ENCODE data around the gene RBM6.
"Not testable (repeated sequence)": the region's sequence is repeated elsewhere in the genome, so short reads cannot be mapped to it uniquely, and the experiment has no call there.

The RBM6 gene, protein sequence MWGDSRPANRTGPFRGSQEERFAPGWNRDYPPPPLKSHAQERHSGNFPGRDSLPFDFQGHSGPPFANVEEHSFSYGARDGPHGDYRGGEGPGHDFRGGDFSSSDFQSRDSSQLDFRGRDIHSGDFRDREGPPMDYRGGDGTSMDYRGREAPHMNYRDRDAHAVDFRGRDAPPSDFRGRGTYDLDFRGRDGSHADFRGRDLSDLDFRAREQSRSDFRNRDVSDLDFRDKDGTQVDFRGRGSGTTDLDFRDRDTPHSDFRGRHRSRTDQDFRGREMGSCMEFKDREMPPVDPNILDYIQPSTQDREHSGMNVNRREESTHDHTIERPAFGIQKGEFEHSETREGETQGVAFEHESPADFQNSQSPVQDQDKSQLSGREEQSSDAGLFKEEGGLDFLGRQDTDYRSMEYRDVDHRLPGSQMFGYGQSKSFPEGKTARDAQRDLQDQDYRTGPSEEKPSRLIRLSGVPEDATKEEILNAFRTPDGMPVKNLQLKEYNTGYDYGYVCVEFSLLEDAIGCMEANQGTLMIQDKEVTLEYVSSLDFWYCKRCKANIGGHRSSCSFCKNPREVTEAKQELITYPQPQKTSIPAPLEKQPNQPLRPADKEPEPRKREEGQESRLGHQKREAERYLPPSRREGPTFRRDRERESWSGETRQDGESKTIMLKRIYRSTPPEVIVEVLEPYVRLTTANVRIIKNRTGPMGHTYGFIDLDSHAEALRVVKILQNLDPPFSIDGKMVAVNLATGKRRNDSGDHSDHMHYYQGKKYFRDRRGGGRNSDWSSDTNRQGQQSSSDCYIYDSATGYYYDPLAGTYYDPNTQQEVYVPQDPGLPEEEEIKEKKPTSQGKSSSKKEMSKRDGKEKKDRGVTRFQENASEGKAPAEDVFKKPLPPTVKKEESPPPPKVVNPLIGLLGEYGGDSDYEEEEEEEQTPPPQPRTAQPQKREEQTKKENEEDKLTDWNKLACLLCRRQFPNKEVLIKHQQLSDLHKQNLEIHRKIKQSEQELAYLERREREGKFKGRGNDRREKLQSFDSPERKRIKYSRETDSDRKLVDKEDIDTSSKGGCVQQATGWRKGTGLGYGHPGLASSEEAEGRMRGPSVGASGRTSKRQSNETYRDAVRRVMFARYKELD

DNA sequence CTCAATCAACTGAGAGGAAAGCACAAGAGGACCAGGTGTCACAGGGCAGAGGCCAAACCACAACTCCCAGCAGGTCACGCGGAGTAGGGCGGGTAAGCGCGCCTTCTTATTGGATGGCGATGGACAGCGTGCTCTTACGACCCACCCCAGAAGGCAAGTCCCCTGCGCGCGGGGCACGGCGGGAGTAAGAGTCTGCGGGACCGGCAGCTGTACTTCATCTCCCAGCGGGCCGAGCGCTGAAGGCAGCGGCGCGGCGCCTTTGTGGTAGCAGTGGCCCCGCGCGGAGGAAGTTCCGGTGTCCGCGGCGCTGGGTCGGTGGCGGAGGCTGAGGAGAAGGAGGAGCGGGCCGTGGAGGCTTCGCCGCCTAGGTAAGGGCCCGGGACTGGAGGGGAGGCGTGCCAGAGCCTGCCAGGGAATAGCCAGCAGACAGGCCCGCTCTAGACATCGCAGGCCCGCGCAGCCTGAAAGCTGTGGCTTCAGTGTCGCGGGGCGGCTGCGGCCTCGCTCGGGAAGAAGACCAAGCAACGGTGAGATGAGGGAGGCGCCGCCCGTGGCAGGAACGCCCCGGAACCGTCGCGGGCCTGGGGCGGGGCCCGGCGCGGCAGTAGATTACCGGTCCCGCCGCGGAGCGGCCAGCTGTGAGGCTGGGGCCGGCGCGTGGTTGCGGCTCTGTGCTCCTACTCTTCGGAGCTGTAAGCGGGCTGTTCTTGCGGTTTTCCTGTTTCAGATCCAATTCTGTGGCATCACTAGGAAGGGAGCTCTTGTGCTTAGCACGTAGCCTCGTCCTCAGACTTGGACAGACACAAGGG, at the start of gene RBM6:
RBM6 (plus strand) TSS at position 293 of the 809 bp plus-strand sequence. CDS start 22,492 bp downstream, outside the sequence.
- TF ChIP-seq POLR2A (IDR thresholded peaks at IDR 0.05; ENCODE audit: low read length) (peak; percentile 97), GATA1 (IDR thresholded peaks at IDR 0.05; ENCODE audit: low read depth, low read length) (no peak)
- peak; percentile 98 for DNase-seq

DNA sequence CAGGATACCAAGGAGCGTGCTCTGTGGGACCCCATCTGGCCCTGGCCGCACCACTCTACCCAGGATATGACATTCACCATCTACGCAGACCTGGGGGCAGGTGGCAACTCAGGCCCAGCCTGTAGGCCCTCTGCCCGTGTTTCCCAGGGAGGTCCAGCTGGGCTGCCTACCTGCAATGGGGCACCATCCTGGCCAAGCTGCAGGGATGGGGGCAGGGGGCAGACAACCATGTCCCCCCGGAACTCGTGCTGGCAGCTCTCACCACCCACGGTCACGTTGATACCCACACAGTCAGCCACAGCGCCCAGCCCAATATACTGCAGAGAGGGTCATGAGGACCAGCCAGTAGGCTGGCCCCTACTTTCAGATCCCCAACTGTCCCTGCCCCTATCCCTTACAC, 44.2 kb upstream of the RBM6 start:
- TF ChIP-seq POLR2A (IDR thresholded peaks at IDR 0.05; ENCODE audit: low read length) (no peak), GATA1 (IDR thresholded peaks at IDR 0.05; ENCODE audit: low read depth, low read length) (no peak)
- DNase-seq: no peak

DNA sequence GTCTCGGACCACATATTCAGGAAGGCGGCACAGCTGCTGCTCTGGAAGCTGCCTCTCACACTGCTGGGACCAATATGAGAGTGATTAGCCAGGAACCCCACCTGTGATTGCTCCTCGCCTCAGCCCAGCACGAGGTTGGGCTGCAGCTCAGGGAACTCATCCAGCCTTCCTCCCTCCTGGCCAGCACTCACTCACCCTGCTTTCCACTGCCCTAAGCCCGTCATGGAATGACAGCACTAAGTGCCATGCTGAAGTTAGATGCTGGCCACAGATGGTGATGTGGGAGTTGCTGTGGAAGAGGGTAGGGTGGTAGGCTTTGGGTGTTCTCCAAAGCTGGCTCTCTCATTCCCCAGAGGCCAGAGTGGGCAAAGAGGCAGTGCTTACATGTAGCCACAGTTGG, 43.6 kb upstream of the RBM6 start:
- TF ChIP-seq GATA1 (IDR thresholded peaks at IDR 0.05; ENCODE audit: low read depth, low read length) (no peak), POLR2A (IDR thresholded peaks at IDR 0.05; ENCODE audit: low read length) (no peak)

DNA sequence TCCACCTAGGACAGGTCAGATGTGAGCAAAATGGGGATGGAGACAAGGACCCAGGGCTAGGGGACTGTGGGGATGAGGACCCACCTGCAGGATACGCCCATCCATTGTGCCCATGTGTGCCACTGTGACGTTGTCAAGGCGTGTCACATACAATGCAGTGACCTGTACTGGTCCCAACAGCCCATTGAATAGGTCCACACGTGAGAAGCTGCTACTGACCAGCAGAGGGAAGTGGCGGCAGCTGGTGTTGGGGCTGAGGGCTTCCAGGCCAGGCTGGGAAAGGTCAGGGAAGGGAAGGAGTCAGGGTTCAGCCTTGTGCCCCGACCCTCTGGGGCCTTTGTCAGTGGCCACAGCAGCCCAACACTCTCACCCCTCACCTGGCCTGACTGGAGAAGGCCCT, 41.0 kb upstream of the RBM6 start:
- DNase-seq: no peak
- TF ChIP-seq GATA1 (IDR thresholded peaks at IDR 0.05; ENCODE audit: low read depth, low read length): no peak
- no peak for TF ChIP-seq POLR2A (IDR thresholded peaks at IDR 0.05; ENCODE audit: low read length)

More for the DNA sequence above, 43.6 kb upstream of the RBM6 start:
- no peak for DNase-seq

DNA sequence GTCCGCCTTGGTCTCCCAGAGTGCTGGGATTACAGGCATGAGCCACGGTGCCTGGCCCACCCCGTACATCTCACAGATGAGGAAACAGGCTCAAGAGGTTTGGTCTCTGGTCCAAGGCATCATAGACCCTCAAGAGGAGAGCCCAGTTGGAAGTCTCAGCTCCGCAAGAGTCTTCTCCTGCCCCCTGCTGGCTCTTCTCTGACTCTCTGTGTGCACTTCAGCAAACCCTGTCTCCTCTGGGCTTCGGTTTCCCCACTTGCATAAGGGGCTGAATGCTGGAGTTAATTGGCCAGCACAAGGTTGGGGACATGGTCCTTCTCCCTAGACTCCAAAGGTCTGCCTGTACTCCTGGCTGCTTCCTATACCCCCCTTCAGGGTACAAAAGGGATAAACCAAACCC, 40.1 kb upstream of the RBM6 start:
- DNase-seq: peak; percentile 65 to 68
- TF ChIP-seq POLR2A (IDR thresholded peaks at IDR 0.05; ENCODE audit: low read length) (no peak), GATA1 (IDR thresholded peaks at IDR 0.05; ENCODE audit: low read depth, low read length) (no peak)

DNA sequence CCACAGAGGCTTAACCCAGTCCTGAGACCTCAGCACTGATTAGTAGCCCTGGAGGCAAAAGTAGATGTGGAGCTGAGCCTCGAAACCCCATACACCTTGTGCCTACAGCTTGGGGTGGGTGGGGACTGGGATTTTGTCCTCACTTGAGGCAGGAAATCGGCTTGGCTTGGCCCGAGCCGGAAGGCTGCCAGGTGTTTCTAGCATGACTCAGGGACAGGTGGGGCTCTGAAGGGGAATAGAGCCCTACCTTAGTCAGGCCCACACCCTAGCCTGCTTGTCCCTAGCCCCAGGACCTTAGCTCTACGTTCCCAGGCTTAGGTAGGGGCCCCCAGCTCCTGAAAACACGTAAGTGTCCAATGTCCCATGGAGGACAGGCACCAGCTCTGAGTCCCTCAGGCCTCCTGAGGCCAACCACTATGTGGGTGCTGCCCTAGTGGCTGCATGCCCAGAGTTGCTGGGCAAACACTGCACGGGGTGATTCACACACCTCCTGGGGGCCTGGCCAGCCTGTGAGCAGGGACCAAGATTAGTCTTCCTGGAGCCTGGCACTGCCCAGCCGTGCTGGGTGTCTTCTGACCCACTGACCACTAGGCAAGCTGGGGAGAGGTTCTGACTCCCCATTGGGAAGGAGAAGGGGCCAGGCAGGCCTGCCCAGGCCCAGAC, 39.3 kb upstream of the RBM6 start:
- no peak for TF ChIP-seq GATA1 (IDR thresholded peaks at IDR 0.05; ENCODE audit: low read depth, low read length)
- TF ChIP-seq POLR2A (IDR thresholded peaks at IDR 0.05; ENCODE audit: low read length): no peak
- no peak for DNase-seq

DNA sequence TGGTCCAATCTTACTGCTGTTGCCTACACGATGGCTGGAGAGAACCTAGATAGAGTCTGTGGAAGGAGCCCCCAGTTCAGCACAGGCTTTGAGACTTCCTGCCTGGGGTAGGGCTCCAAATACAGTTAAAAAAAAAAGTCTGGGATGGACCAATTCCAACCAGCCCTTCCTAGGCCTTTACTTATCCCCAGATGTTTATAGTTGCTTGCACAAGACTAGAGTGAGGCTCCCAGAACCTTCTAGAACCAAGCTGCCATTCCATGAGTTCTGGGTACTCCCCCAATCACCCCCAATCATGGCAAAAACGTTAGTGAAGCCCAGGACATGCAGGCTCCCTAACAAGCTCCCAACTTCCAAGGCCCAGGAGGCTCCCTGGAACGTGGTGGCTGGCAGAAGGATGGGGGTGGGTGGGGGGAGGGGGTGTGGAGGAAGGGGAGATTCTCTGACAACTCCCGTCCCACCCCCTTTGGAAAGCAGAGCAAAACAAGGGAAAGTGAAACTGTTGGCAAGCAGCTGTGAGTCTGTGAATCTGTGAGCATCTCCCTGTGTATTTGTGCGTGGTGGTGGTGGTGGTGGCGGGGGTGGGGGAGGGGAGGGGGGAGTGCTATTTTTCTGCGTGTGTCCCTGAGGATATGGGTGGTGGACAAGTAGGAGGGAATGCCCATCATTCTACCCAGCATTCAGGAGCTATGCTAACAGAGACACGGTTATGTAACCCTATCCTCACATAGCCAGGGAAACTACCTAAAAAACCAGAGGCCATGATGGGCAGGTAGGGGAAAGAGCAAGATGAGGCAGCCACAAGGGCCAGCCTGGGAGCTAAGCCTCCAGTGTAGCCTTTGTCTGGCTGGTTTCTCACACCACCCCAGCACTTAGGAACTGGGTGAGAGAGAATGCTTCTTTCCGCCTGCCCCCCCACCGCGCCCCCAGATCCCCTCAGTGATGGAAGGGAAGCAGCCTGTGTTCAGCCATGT, 38.3 kb upstream of the RBM6 start:
- no peak for TF ChIP-seq POLR2A (IDR thresholded peaks at IDR 0.05; ENCODE audit: low read length)
- TF ChIP-seq GATA1 (IDR thresholded peaks at IDR 0.05; ENCODE audit: low read depth, low read length): no peak
- no peak for DNase-seq

DNA sequence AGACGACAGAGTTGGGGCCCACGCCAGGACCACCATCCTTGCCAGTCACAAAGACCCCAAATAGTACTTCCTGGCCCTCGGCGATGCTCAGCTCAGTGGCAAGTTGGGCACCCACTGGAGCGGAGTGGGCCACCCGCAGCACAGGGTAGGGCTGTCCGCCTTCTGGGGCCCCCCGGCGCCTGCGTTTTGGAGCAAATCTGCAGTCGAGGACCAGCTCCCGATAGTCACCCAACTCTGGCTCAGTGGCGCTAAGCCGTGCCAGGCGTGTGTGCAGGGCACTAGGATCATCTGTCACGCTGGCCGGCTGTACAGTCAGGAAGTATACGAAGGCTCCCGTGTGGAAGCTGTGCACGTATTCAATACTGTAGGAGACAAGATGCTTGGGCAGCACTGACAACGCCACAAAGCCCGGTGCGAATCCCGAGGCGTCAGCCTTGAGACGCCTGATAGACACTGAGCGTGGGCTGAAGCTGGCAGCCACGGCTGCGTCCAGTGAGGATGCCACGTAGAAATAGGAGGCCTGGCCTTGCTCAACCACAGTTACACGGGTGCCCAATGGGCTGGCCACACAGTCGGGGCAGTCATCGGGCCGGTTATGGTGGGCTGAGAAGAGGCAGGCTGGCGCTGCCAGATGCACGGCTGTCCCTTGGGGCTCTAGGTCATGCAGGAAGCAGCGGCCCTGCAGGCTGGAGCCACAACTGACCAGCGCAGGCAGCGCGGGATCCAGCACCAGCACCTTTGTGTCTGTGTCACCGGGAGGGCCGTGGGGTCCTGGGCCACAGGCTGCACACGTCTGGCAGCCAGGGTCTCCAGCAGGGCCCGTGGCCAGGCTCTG, 37.2 kb upstream of the RBM6 start:
- TF ChIP-seq POLR2A (IDR thresholded peaks at IDR 0.05; ENCODE audit: low read length) (no peak), GATA1 (IDR thresholded peaks at IDR 0.05; ENCODE audit: low read depth, low read length) (no peak)
- no peak for DNase-seq

DNA sequence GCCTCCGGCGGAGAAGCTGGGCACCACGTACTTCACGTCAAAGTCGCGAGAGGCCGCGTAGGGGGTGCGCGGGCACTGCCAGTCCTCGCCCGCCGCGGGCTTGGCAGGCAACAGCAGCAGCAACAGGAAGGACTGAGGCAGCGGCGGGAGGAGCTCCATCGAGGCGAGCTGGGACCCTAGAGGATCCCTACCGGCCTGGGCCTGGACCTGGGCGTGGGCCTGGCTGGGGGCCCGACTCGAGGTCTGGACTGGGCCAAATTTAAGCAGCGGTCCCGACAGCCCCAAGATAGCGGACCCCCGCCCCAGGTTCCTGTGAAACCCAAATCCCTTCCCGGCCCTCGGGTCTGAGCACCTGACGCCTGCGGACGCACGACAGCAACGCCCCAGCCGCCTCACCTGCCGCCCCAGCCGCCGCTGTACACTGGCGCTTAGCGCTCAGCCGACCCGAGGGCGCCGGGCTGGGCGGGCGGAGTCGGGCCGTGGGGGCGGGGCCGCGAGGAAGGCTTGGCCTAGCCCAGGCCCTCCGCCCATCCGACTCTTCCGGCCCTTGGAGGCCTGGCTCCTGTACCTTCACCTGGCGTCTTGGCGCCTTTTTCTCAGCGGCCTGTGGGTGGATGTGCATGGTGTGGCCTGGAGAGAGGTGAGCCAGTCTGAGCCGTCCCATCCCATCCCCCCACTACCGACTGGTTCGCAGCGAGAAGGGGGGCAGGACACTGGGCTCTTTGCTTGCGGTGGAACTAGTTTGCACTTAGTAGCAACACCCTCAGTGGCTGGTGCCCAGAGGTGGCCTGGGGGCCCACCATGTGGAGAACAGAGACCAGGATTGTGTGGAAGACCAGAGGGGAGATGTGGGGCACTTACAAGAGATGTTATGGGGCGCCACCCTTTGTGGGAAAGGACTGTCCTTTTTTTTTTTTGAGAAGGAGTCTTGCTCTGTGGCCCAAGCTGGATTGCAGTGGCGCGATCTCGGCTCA, 36.2 kb upstream of the RBM6 start, which contains the start of gene MST1R:
MST1R (minus strand) TSS at position 423 of the 974 bp plus-strand sequence; CDS start at position 159, 264 bp downstream.
- TF ChIP-seq GATA1 (IDR thresholded peaks at IDR 0.05; ENCODE audit: low read depth, low read length) (no peak), POLR2A (IDR thresholded peaks at IDR 0.05; ENCODE audit: low read length) (peak; percentile 54)
- peak; percentile 78 to 84 for DNase-seq

DNA sequence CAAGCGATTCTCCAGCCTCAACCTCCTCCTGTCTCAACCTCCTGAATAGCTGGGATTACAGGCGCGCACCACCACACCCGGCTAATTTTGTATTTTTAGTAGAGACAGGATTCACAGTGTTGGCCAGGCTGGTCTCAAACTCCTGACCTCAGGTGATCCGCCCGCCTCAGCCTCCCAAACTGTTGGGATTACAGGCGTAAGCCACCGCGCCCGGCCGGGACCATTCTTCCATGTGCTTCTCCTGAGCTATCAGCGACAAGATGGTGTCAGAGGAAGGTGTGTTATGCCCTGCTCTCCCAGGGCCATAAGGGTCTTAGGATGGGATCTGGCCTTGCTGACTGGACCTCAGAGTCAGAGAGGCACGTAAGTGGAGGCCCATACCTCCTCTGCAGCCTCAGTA, 35.5 kb upstream of the RBM6 start:
- not testable (repeated sequence) for DNase-seq
